Stimulated activated CD4-positive, alpha-beta T cell treated with anti-CD3 and anti-CD28 coated beads, Interleukin-2, amount 100 ng/mL, for 24 hours (primary cell): ENCODE measurements around the gene UBL7.

ENCODE experiments used
- DNase-seq, 2 donors: peaks; one replicate each; pipeline ENCODE4 v3.0.0-alpha.2; 2020

Gene UBL7

DNA sequence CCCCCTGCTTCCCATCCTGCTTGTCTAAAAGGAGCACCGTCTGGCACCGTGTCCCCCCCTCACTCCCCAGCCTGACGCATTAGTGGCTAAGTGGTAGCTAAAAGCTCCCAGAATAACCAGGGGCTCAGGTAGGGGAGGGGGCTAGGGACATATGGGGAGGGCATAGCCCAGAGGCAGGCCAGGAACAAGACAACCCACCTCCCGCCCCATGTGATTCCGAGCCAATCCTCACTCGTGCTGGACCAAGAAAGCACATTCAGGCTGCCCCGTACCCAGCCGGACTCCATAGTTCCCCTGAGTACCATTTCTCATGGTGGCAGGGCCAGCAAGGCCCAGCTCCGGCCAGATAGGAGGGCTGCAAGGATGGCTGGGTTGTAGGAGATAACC, 38.7 kb downstream of the UBL7 start:
- DNase-seq = no peak

DNA sequence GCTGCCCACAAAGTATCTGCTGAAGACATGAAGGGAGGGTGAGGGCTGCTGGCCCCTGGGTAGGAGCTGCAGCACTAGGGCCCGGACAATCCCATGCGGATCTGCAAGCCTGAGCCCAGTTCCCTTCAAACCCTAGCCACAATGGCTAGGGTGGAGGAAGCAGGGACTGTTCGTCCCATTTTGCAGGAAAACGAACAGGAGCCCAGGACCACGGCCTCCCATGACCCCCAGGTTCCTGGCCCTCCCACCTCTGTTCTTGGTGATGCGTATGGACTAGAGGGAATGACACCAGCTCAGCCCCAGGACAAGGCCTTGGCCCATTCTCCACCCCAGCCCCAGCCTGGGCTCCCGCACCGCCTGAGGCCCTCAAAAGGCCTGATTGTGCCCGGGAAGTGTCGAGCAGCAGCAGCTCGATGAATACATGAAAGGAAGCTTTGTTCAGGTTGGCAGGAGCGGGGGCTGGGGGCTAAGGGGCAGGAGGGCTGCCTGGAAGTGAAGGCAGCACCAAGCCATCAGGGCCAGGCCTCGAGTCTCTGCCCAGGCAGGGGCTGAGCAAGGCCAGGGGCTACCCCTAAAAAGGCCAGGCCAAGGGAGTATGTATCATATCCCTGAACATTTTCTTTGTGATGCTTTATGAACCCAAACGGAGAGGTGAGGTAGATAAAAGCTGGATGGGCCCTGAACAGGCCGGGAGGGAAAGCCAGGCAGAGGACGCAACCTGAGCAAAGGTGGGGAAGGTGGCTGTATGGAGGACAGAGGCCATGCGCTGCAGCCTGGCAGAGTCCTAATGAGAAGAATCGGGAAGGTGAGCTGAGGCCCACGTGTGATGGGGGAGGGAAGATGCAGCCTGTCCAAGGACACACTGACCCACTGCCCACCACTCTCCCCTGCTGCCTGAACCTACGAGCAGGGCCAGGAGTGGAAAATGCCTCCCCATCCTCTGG, 39.4 kb downstream of the UBL7 start:
- no peak for DNase-seq

DNA sequence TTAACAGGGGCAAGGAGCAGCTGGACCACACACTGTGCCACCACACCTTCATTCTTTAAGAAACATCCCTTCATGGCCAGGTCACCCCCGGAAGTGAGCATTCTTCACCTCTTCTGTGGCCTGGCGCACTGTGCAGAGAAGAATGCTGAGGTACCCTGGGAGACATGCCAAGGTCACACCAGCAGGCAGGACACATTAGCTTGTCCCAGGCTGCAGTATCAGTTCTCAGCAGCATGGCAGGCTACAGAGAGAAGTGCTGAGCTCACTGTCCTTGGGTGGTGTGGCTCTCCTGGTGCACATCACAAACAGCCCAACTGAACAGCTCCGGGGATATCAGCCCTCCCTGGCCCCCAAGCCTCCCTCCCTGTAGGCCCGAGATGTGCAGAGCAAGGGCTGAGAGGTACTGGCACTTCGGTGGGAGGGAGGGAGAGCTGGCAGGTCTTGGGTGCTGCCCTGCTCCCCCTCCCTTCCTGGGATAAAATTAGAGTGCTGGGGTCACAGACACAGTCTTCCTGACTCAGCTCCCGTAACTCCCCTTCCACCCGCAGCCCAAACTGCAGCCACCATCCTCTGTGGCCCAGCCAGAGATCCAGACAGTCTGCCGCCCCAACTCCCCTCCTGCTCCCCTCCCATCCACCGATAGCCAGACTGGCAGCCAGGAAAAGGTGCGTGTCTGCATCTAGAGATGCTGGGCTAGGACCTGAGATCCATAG, 40.6 kb downstream of the UBL7 start:
- DNase-seq = no peak

DNA sequence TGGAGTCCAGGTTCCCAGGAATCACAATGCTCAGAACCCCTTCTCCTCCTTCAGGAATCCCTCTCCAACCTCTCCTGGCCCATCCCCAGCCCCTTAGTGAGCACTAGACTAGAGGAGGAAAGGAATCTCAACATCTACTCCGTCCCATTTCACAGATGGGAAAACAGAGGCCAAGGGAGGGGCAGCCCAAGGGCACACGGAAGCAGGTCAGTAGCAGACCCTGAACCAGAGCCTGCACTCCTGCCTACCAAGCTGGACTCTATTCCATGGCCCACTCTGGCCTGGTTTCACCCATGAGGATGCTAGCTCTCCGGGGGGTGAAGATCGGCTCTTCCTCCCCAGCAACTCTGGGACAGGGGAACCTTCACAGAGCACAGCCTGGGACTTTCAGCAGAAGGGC, 41.5 kb downstream of the UBL7 start:
- DNase-seq = no peak

DNA sequence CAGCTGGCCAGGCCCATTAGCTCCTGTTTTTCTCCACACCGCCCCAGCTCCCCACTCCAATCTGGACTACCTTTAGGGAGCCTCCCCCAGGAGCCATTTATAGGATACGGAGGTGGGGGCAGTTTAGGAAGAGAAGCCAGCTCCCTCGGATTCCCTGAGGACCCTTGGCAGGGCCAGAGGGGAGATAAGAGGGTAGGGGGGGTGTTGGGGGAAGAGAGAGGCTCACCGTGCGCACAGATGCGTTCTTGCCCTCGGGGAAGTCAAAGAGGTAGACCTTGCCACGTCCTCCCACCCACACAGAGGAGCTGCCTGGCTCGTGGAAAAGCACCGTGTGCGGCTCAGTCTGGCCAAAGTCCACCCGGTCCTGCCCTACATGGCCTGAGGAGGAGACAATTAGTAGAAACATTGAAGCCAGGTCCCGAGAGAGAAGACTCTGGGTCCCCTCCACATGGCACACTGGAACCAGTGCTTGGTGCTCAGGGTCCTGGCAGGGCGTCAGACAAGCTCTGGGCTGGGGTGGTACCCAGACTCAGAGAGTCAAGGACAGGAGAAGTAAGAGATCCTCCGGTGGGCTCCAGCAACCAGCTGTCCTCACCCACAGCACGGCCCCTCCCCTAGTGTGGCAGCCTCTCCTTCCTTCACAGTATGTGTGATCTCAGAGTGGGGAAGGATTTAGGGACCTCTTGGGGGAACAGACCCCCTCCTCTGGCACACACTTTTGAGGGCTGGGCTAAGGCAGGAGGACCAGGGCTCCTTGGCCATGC, 42.2 kb downstream of the UBL7 start:
- no peak for DNase-seq

DNA sequence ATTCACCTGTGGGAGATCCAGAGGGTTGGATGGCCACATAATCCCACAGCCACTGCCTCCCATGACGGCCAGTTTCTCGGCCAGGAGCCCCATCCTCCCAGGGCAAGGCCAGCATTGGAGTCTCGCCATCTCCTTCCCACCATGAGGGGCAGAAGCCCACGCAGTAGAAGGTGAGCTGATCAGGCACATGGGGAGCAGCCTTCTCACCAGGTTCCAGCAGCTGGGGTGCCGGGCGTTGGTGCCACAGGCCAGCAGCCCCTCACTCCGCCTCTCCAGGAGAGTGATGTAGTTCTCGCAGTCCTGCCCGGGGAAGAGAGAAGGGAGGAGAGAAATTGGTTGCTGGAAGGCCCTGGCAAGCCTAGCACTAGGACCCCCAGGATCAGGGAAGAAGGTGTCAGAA, 43.3 kb downstream of the UBL7 start:
- no peak for DNase-seq

DNA sequence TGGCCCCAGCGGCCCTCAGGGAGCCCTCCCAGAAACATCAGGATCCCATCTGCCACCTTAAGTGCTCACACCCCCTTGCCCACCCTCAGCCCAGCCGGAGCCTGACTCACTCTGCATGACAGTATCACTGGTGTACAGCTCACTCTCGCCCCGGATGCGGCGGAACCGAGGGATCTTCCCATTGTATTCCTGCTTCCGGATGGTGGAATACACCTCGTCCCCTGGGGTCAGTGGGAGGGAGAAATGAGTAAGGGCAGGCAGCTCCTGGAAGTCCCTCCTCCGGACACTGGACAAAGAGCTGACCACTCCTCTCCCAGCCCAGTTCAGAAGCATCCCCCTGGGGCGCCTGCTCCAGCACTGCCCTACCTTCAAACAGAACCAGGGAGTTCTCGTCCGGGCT, 43.7 kb downstream of the UBL7 start:
- no peak for DNase-seq

DNA sequence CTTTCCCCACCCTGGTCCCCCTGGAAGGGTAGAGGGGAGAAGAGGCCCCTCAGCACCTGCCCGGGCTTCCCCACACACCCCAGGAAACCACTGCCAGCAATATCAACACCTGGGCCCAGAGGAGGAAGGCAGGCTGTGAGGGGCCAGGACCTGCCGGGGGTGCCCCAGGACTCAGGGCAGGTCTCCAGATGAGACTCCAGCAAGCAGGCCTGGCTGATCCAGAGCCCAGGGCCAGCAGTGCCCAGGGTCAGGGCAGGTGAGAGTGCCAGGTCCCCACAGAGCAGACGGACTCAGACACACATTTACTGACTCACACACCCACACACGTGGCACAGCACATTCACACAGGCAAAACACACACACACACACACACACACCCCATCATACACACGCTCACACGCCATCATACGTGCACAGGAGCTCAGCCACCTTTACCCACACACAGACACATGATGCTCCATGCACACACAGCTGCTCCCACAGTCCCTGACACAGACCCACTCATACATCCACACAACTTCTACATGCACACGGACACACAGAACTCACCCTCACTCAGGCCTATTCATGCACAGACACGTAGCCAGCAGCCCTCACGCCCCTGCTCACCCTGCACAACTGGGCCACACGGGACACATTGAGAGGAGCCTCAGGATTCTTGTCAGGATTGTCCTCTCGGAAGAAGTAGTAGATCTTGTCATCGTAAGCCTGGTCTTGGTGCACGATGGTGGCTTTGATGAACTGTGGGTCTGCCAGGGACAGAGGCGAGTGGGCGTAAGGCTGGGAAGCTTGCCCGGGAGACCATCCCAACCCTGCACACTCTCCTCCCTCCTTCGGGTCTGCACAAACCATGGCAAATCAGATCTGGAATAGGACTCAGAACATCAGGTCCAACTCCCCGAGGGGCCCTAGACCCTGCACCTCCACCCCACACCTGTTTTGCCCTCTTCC, 44.7 kb downstream of the UBL7 start:
- no peak for DNase-seq

DNA sequence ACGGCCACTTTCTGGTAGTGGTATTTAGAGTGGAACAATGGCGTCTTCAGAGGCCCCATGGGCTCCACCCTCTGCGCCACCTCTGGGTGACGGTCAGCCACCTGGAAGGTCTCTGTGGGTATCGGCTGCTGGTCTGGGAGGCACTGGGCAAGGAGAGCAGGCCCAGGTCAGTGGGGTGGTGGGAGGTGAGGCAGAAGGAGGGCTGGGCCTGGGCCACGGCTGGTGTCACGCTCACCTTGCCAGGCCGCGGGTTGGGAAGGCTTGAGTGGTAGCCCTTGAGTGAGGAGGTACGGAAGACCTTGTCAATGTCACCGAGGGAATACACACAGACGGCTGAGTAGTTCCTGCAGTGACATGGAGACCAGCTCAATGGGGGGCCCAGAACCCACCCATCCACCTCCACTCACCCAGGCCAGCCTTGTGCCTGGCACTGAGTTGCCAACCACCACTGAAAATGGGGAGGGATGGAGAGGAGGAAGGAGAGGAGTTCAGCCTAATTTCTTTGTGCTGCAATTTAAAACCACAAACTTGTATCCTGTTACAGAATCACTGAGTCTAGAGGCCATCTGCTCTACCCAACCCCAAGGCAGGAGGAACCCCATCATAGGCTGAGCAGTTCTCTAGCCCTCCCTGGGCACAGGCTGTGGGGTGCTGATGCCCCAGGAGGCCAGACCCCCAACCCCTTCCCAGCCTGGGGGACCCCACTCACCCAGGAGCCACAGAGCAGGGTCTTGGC, 46.2 kb downstream of the UBL7 start:
- no peak for DNase-seq

DNA sequence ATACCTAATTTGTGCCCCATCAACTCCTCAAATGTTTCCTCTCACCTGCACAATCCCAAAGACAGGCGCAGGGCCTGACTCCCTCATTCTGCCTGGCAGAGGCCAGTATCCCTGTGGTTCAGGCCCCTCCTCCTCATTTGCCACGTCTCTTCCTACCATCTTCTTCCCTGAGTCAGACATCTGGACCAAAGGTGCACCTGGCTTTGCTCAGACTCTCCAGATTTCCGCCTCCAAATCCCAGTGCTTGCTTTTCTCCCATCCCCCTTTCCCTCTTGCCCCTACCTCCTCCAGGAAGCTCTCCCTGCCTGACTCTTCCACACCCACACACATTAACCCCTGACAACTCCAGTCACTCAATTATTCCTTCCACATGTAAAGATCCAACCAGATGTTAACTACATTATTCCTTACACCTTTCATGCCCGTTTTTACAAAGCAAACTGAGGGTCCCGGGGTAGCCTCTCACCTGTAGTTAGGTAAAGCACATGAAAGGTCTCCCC, 46.8 kb downstream of the UBL7 start:
- no peak for DNase-seq

DNA sequence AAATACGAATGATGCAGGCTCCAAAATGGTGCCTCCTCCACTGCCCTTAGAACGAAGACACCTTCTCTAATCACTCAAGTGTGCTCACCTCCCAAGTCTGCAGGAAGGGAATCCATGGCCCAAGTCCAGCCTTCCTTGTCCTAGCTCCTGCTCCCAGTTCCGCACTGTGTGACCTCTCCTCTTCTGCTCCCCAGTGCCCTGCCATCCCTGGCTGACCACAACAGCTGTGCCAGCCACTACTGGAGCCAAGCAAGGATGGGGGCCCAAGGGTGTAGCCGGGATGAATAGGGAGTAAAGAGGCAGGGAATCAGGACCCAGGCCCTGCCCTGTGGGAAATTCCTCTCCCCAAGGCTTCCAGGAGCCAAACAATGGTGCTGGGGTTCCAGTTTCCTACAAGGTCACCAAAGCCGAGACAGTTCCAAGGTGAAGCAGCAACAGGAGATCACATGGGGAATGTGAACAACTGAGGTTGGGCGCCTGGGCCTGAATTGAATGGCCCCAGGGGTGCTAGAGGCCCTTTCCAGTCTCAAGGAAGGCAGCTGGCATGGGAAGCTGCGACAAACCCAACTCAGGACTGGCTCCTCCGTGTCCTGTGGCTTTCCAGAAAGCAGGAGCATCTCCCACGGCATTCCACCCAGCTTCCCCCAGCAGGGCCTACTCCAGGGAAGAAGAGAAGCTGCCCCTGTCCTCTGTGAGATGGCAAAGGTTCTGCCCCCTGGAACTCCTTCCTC, 47.4 kb downstream of the UBL7 start:
- no peak for DNase-seq

DNA sequence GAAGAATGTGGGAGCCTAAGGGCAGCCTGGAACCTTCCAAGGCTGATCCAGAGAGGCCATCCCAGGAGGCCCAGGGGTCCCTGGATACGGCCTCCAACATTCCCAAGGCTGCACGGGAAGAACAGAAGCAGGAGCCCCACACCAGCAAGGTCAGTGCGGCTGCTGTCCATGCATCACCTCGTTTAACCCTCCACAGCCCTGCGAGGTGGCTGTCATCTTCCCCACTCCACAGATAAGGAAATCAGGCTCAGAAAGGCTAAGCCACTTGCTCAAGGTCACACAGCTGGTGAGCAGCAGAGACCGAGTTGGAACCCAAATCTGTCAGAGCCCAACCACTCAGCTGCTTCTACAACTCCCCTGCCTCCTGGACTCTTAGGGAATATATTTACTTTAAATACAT, 48.8 kb downstream of the UBL7 start:
- no peak for DNase-seq

DNA sequence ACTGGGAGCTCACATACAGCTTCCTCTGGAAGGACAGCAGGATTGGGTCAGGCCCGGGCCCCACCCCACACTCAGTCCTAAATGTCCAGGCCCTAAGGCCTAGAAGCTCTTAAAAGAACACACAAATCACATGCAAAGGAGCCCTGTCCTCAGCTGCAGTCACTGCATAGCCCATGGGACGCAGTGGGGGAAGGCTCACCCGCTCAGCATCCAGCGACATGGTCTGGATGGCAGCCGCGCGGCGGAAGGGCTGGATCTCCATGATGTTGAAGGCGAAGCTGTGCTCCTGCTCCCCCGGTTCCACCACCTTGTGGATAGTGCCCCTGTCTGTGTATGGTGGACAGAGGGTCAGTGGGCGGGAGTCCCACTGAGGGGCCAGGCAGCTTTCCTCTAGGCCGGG, 49.3 kb downstream of the UBL7 start:
- DNase-seq = no peak

DNA sequence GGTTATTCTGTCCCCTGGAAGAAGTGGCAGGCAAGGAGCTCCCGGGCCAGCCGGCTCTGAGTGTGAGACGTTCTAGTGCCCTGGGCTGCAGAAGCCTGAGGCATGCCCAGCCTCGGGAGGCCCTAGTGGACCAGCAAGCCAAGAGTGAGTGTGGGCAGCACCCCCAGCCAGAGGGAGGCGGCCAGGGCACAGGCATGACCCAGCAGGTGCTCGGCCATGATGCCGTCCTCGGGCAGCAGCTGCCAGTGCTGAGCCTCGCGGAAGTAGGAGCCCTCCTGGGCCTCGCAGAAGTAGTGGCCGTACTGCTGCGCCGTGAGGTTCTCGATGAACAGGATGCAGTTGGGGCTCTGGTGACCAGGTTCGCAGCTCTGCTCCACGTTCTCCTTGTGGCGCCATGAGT, 50.5 kb downstream of the UBL7 start:
- DNase-seq = no peak

DNA sequence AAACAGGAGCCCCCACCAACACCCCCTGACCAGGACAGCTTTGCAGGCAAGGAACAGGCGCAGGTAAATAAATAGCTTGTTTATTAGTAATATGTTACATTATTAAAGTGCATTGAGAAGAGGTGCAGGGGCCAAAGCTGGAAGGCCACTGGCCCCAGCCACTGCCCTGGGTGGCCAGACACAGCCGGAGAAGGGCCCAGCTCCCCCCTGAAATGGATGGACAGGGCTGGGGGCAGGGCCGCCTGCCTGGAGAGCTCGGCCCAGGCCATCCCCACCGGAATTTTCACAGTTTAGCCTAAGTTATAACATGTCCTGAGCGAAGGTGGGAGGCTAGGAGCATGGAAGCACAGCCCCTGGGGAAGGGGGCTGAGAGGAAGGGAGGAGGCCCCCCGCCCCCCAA, 51.7 kb downstream of the UBL7 start:
- DNase-seq = no peak

DNA sequence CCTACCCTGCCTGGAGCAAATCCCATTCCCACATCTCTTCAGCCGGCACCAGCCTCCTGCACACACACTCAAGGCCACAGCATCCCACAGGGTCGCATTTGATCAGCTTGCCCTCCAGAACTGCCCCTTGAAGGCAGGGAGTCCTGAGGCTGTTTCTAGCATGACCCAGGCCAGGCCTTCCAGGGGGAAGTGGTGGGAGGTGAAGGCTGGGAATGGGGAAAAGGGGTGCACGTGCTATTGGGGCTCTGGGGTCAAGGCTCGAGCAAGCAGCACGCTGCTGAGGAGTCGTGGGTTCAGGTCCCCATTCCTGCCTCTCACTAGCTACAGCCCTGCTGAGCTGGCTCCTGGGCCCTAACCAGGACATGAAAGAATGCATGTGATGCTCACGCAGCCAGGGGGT, 52.1 kb downstream of the UBL7 start:
- DNase-seq = no peak

DNA sequence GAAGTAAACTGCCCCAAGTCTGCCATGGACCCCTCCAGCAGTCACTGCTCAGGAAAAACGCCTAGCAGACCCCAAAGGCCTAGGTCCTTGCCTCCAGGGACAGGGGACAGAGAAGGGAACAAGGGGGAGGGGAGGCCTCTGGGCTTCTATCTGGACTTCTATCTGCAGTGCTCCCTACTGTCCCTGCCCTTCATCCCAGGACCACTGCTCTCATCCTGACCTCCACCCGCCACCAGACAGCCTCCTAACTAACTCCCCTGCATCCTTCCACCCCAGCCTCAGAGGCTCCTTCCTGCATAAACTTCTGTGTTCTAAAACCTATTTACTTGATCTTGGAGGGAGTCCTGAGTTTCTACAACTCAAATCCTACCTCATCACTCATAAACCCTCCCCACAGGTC, 52.6 kb downstream of the UBL7 start:
- no peak for DNase-seq

DNA sequence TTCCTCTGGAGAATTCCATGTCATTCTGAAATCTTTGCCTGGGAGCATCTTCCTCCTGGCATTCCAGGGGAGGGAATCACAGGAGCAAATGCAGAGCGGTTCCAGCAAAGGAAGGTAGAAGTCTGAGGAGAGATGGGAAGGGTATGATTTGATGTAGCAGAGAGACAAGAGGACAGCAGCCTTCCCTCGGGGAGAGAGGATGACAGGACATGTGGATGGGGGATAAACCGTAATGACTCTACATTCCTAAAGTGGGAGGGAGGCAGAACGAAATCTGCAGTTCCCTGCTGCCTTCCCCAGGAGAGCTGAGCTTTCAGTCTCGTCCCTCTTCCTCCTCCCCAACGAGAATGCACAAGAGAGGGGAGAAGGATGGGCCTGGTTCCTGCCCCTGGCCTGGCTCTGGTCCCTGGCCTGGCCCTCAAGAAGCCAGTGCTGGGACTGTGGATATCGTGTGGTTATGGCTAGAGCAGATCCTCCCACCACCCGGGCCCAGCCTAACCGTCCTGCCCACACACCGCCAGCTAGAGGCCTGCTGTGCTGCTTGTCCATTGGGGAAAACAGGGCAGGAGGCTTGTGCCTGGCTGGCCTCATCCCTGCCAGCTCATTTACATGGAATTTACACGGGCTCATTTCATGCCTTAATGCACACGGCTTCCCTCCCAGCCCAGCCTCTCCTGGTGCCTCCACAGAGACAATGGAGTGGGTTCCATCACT, 53.8 kb downstream of the UBL7 start:
- no peak for DNase-seq

DNA sequence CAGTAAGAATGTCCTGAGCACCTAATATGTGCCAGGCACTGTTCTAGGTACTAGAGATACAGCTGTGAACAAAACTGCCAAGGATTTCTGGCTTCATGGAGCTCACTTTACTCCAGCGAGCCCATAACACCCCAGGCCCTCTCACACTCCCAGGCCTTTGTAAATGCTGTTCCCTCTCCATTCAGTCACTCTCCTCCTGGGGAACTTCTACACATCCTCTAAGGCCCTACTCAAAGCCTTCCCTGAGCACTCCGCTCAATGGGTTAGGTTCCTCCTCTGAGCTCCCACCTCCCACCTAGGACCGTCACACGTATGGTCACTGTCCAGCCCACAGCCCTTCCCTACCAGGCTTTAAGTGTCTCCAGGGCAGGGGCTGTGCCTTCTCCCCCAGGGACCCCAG, 54.4 kb downstream of the UBL7 start:
- DNase-seq = no peak

DNA sequence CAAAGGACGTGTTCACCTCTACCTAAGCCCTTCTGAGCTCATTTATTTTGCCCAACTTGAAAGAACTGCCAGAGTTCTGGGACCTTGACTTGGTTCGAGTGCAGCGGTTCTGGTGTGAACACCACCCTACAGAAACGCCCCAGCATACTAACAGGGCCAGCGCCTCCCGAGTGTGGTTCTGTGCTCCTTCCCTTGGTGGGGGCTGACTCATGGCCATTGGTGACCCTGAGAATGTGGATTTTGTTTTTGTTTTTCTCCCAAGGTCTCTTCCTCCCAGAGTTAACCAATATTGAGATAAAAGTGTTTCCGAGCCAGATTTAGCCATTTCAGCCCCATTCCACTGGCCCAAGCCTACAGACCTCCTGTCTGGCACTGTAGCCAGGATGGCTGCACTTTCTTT, 55.1 kb downstream of the UBL7 start:
- DNase-seq = no peak
